Measurements from ENCODE around the gene THSD8. TPM values are rescaled to one million over a fixed set of nuclear protein-coding genes. Genes with fewer than 3 reads are reported as not detected.
A peak's percentile ranks its signal among the peaks of the same experiment; 100 is the strongest.

The THSD8 gene
- total and polyA plus RNA-seq, 2 of the 8 experiments (the other 6 are each of a cell fraction or from before 2014, with no cell fraction given): 8.2 to 42.3 TPM

DNA sequence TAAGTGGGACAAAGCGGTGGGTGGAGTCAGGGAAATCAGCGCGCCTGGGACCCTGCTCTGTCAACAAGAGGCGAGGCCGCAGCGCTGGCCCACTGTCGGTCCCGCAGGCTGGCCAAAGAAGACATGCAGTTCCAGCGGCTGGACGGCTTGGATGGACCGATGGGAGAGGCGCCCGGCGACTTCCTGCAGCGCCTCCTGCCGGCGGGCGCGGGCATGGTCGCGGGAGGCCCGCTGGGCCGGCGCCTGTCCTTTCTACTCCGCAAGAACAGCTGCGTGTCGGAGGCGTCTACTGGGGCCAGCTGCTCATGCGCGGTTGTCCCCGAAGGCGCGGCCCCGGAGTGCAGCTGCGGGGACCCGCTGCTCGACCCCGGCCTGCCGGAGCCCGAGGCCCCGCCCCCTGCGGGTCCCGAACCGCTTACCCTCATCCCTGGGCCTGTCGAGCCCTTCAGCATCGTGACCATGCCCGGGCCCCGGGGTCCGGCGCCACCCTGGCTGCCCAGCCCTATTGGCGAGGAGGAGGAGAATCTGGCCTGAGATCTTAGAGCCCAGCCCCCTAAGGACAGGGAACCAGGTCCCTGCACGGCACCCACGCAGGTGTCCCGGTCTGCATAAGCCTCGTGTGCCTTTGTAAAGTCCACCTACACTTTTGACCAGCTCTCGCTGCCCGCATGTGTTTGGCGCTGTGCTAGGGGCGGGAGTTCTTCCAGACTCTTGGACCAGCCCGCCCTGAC, 44.2 kb upstream of the THSD8 start:
- Histone ChIP-seq H3K4me2 (ENCODE audit: insufficient read depth in 1 of 2, low read depth in 2 of 2, low read length in 2 of 2) (peak overlapping the region; percentile 2 to 86), H3K23ac (ENCODE audit: insufficient read length) (no peak overlapping the region), H2AFZ (ENCODE audit: low read length) (0 out of 2 replicates have a peak overlapping the region, but pooled peaks have one; percentile 84), H3K14ac (ENCODE audit: insufficient read length) (no peak overlapping the region), H2BK12ac (ENCODE audit: low read depth, low read length) (no peak overlapping the region), H3K4me3 (ENCODE audit: extremely low read depth in 1 of 4, insufficient read depth in 2 of 4, low read depth in 3 of 4, low read length in 4 of 4) (peak overlapping the region; percentile 12 to 59 (median 27); a peak in 6 of 8 replicates), H3K18ac (ENCODE audit: extremely low read depth, low read length) (peak overlapping the region; percentile 32; the same call in 1 of the 2 replicates), H3K27me3 (replicated peaks in 1 of 4; ENCODE audit: control insufficient read depth in 3 of 4, extremely low read depth in 1 of 4, insufficient read depth in 3 of 4, low read length in 3 of 4) (no peaks in the 10 kb centered on the region; a peak in 1 of 7 replicates), H3K79me1 (ENCODE audit: low read depth, low read length) (no peaks in the 10 kb centered on the region), H3K27ac (ENCODE audit: low read depth, low read length) (no peak overlapping the region), H2BK5ac (ENCODE audit: low read depth, low read length) (no peak overlapping the region), H3K36me3 (ENCODE audit: control insufficient read depth in 2 of 4, insufficient read depth in 4 of 4, low read length in 3 of 4) (peaks cover 1 to 3% (median 3%) of the 10 kb centered on the region in 4 experiments; a peak in 4 of 8 replicates), H4K20me1 (replicated peaks in 1 of 2; ENCODE audit: control insufficient read depth in 1 of 2, insufficient read depth in 2 of 2, low read length in 2 of 2) (no peaks in the 10 kb centered on the region), H3K79me2 (ENCODE audit: control insufficient read depth in 1 of 2, insufficient read depth in 2 of 2, low read length in 2 of 2) (no peaks in the 10 kb centered on the region), H3K9ac (replicated peaks in 1 of 4; ENCODE audit: extremely low read depth in 1 of 4, low read depth in 3 of 4, low read length in 3 of 4) (peak overlapping the region in 2 of 4 experiments; percentile 25 to 38; a peak in 2 of 7 replicates), H3K9me3 (ENCODE audit: insufficient read depth in 2 of 2, low read depth in 1 of 2, low read length in 1 of 2) (no peaks in the 10 kb centered on the region), H3K56ac (replicated peaks; ENCODE audit: insufficient read length, low read depth, low read length) (no peak overlapping the region), H3K4me1 (replicated peaks in 1 of 4; ENCODE audit: control insufficient read depth in 3 of 4, insufficient read depth in 4 of 4, low read length in 3 of 4) (peaks cover 0 to 6% (median 2%) of the 10 kb centered on the region in 4 experiments; a peak in 3 of 7 replicates), H2BK20ac (ENCODE audit: low read length) (no peak overlapping the region), H2BK120ac (replicated peaks; ENCODE audit: low read depth, low read length) (no peak overlapping the region), H2AK5ac (ENCODE audit: low read depth, low read length) (no peak overlapping the region), H4K8ac (ENCODE audit: extremely low read depth, insufficient read depth, low read length) (peak overlapping the region; percentile 62; the same call in 1 of the 2 replicates), H3K4ac (replicated peaks; ENCODE audit: insufficient read length, low read depth, low read length) (no peak overlapping the region), H4K91ac (replicated peaks; ENCODE audit: insufficient read length, low read length) (no peak overlapping the region), H3K23me2 (ENCODE audit: low read depth, low read length) (peaks cover 2% of the 10 kb centered on the region; the same call in 1 of the 2 replicates), H2BK15ac (ENCODE audit: low read length) (no peak overlapping the region), H4K5ac (ENCODE audit: insufficient read length, low read depth, low read length) (no peak overlapping the region)
- ChIA-PET CTCF (ENCODE audit: partially characterized antibody) (interaction anchor here (0.8 to 17.5 kb wide), 13 partner anchors 9 to 116 kb away, joined by 3 to 288 read pairs (median 11); partner anchors contain the start of genes GET3, HOOK2, JUNB and PRDX2), POLR2A (ENCODE audit: partially characterized antibody) (interaction anchor here (0.6 to 6.5 kb wide), 21 partner anchors 8 to 80 kb away, joined by 3 to 50 read pairs (median 4); partner anchors contain the start of genes DHPS, GET3, PRDX2 and RTBDN)
- DNase-seq (ENCODE audit: low read depth in 1 of 2, low spot score in 2 of 2): peak; percentile 83 to 95
- WGBS, 2 experiments (ENCODE audit: extremely low coverage in 1 of 2, insufficient coverage in 1 of 2, insufficient read length in 1 of 2, insufficient replicate concordance in 2 of 2, low coverage in 1 of 2, low lambda C conversion rate in 2 of 2, missing lambda C conversion rate in 1 of 2): 7% methylated on average over 60 of the region's 60 CpGs; no CpG with 5 or more reads in 1 of the 2 experiments
- FAIRE-seq: no peak
- TF ChIP-seq SUZ12 (IDR thresholded peaks at IDR 0.05; ENCODE audit: low read length): no peak
- TF ChIP-seq NANOG (IDR thresholded peaks at IDR 0.05; ENCODE audit: insufficient read depth, low read depth, low read length, poor library complexity, severe bottlenecking): no peak
- TF ChIP-seq EP300 (IDR thresholded peaks at IDR 0.05; ENCODE audit: borderline replicate concordance in 1 of 2, low read depth in 2 of 2, low read length in 2 of 2): no peak; a peak in 1 of 3 replicates
- TF ChIP-seq TEAD4 (IDR thresholded peaks at IDR 0.05; ENCODE audit: low read depth, low read length): no peak
- TF ChIP-seq, protein P1, sequence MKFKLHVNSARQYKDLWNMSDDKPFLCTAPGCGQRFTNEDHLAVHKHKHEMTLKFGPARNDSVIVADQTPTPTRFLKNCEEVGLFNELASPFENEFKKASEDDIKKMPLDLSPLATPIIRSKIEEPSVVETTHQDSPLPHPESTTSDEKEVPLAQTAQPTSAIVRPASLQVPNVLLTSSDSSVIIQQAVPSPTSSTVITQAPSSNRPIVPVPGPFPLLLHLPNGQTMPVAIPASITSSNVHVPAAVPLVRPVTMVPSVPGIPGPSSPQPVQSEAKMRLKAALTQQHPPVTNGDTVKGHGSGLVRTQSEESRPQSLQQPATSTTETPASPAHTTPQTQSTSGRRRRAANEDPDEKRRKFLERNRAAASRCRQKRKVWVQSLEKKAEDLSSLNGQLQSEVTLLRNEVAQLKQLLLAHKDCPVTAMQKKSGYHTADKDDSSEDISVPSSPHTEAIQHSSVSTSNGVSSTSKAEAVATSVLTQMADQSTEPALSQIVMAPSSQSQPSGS (IDR thresholded peaks at IDR 0.05; ENCODE audit: low read length): no peak
- no peak for TF ChIP-seq PHF8 (conservative IDR thresholded peaks at IDR 0.05; ENCODE audit: low read depth, low read length)
- TF ChIP-seq MAFK (IDR thresholded peaks at IDR 0.05; ENCODE audit: low read depth, low read length): no peak
- TF ChIP-seq, protein P2, sequence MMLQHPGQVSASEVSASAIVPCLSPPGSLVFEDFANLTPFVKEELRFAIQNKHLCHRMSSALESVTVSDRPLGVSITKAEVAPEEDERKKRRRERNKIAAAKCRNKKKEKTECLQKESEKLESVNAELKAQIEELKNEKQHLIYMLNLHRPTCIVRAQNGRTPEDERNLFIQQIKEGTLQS (IDR thresholded peaks at IDR 0.05; ENCODE audit: insufficient read depth, low read depth, low read length): no peak

Data from H1 (cell line).